WTC11 (cell line): ENCODE results near the gene SP110.

ENCODE experiments used
- CTCF ChIP-seq: fragments of 200-600 bp; IDR thresholded peaks from 2 replicates; pipeline ENCODE4 v1.8.0; 2022; ENCODE audit warnings: antibody characterized with exemption
- ETV6 ChIP-seq: sonication (generic); formaldehyde crosslinking; IDR thresholded peaks from 2 replicates; pipeline ENCODE4 v1.8.1; 2022; ENCODE audit warnings: mild to moderate bottlenecking, missing genetic modification reagents
- FOXJ3 ChIP-seq: sonication (generic); formaldehyde crosslinking; IDR thresholded peaks from 2 replicates; pipeline ENCODE4 v1.9.0; 2021; ENCODE audit warnings: missing genetic modification reagents, mild to moderate bottlenecking, borderline replicate concordance
- IRF1 ChIP-seq: sonication (generic); formaldehyde crosslinking; IDR thresholded peaks from 2 replicates; pipeline ENCODE4 v1.8.0; 2023; ENCODE audit warnings: missing genetic modification reagents
- MLX ChIP-seq: sonication (generic); formaldehyde crosslinking; IDR thresholded peaks from 2 replicates; pipeline ENCODE4 v1.8.1; 2023; ENCODE audit warnings: mild to moderate bottlenecking, missing genetic modification reagents, moderate library complexity
- SP1 ChIP-seq: sonication (generic); formaldehyde crosslinking; conservative IDR thresholded peaks from 2 replicates; pipeline ENCODE4 v1.8.1; 2022; ENCODE audit warnings: missing genetic modification reagents
- TEAD1 ChIP-seq: sonication (generic); formaldehyde crosslinking; IDR thresholded peaks from 2 replicates; pipeline ENCODE4 v1.8.0; 2022; ENCODE audit warnings: mild to moderate bottlenecking, missing genetic modification reagents
- TF ChIP-seq, protein P1 (sequence below): sonication (generic); formaldehyde crosslinking; IDR thresholded peaks from 2 replicates; pipeline ENCODE4 v1.8.0; 2022; ENCODE audit warnings: mild to moderate bottlenecking, missing genetic modification reagents
- TF ChIP-seq, protein P2 (sequence below): sonication (generic); formaldehyde crosslinking; IDR thresholded peaks from 2 replicates; pipeline ENCODE4 v1.8.1; 2023; ENCODE audit warnings: mild to moderate bottlenecking, missing genetic modification reagents, moderate library complexity

DNA sequence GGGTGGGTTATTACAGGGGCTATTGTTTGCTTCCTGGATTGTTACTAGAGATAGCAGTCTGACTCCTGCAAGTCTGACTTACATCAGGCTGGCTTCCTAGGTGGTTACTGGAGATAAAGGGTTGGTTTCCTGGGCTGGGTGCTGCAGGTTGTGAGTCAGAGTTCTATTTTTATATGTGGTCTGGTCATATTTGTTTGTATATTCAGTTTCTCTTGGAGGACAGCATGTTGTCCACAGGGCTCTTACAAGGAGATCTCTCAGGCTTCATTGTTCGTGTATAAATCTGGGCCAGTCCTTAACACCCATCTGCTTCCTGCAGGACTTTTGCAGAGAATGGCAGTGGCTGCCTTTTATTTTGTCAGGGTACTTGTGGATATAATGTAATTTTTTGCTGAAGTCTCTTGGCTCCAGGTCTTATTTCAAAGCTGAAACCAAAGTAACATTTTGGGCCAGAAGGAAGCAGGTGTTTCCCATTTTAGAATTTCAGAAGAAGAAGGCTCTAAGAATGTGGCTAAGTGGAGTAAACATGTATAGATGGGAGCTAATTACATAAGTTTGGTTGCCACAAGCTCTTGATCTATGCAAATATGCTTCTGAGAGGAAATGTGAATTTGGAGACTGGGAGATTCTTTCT is 85.2 kb downstream of the SP110 start:
- TF ChIP-seq MLX (CRISPR knock-in tag) (no peak), CTCF (no peak), FOXJ3 (CRISPR knock-in tag) (no peak), IRF1 (CRISPR knock-in tag) (no peak), ETV6 (CRISPR knock-in tag) (no peak), TEAD1 (CRISPR knock-in tag) (no peak), SP1 (CRISPR knock-in tag) (no peak)
- TF ChIP-seq, protein P1, sequence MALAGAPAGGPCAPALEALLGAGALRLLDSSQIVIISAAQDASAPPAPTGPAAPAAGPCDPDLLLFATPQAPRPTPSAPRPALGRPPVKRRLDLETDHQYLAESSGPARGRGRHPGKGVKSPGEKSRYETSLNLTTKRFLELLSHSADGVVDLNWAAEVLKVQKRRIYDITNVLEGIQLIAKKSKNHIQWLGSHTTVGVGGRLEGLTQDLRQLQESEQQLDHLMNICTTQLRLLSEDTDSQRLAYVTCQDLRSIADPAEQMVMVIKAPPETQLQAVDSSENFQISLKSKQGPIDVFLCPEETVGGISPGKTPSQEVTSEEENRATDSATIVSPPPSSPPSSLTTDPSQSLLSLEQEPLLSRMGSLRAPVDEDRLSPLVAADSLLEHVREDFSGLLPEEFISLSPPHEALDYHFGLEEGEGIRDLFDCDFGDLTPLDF (CRISPR knock-in tag) = no peak
- TF ChIP-seq, protein P2, sequence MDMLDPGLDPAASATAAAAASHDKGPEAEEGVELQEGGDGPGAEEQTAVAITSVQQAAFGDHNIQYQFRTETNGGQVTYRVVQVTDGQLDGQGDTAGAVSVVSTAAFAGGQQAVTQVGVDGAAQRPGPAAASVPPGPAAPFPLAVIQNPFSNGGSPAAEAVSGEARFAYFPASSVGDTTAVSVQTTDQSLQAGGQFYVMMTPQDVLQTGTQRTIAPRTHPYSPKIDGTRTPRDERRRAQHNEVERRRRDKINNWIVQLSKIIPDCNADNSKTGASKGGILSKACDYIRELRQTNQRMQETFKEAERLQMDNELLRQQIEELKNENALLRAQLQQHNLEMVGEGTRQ (CRISPR knock-in tag) = no peak
